DND-41 (cell line): ENCODE results near the gene RAB5A.

Experiments
- EZH2 ChIP-seq: IDR thresholded peaks from 3 replicates; pipeline ENCODE4 v1.6.1; 2012; ENCODE audit warnings: borderline replicate concordance, low read depth, mild to moderate bottlenecking, moderate library complexity, low read length, inconsistent platforms; ENCODE audit not compliant: severe bottlenecking
- TF ChIP-seq, protein P1 (sequence below): IDR thresholded peaks from 2 replicates; pipeline ENCODE4 v1.5.1; 2012; ENCODE audit warnings: borderline replicate concordance, low read length, moderate library complexity, mild to moderate bottlenecking; ENCODE audit not compliant: poor library complexity, severe bottlenecking; ENCODE audit errors: extremely low read depth

DNA sequence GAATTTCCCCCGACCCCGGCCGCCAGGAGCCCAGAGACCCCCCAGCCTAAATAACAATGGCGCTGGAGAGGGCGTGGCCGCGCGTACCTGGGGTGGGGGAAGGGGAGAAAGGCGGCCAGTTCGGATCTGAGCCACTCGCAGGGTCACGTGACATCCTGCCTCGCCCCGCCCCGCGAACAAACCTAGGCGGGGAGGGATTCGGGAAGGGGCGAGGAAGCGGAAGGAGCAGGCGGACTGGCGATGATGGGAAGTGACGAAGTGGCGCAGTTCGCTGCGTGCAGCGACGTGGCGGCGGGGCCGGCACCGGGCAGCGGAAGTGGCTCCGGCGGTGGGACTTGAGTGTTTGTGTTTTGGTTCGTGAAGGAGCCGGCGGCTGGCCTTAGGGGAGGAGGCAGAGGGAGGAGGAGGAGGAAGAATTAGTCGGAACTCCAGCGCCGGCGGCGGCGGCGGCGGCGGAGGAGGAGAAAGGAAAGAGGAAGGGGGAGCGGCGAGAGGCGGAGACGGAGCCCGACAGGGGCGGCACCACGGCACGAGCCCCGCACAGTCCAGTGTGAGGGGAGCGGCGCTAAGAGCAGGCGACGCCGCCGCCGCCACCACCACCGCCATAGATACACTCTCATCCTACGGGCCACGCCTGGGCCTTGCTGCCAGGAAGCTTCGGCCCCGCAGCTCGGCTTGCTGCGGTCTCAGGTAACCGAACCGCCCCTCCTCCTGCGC is at the start of gene RAB5A:
- TF ChIP-seq, protein P1, sequence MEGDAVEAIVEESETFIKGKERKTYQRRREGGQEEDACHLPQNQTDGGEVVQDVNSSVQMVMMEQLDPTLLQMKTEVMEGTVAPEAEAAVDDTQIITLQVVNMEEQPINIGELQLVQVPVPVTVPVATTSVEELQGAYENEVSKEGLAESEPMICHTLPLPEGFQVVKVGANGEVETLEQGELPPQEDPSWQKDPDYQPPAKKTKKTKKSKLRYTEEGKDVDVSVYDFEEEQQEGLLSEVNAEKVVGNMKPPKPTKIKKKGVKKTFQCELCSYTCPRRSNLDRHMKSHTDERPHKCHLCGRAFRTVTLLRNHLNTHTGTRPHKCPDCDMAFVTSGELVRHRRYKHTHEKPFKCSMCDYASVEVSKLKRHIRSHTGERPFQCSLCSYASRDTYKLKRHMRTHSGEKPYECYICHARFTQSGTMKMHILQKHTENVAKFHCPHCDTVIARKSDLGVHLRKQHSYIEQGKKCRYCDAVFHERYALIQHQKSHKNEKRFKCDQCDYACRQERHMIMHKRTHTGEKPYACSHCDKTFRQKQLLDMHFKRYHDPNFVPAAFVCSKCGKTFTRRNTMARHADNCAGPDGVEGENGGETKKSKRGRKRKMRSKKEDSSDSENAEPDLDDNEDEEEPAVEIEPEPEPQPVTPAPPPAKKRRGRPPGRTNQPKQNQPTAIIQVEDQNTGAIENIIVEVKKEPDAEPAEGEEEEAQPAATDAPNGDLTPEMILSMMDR = no peak
- TF ChIP-seq EZH2 = no peak
